ENCODE measurements around the gene MBD6.
"Not testable (repeated sequence)": the region's sequence is repeated elsewhere in the genome, so short reads cannot be mapped to it uniquely, and the experiment has no call there.

GRCh38 chr12:57502311-57502969 lies 20.2 kb upstream of the MBD6 start:
- TF ChIP-seq POLR2A, CTCF, EP300 (IDR thresholded peaks at IDR 0.05): not testable (repeated sequence)
